ENCODE data around the gene JADE1.

The JADE1 gene

DNA sequence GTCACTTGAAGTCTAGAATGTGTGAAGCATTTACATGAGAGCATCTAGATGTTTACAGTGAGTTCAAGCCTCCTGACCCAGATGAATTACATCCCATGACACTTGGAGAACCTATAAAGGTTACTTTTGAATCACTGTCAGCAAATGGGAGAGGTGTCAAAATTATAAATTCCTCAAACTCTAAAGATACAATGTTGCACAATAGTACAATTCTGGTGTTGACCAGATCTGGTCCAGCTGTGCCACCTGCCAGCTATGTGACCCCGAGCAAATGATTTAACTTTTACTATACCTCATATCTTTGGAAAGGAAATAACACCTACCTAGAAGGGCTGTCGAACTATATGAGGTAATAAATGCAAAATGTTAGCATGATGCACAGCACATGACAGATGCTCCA lies 69.8 kb downstream of the JADE1 start:
- no peak for DNase-seq

GRCh38 chr4:128879971-128880370 lies 70.5 kb downstream of the JADE1 start:
- DNase-seq, result no peak

DNA sequence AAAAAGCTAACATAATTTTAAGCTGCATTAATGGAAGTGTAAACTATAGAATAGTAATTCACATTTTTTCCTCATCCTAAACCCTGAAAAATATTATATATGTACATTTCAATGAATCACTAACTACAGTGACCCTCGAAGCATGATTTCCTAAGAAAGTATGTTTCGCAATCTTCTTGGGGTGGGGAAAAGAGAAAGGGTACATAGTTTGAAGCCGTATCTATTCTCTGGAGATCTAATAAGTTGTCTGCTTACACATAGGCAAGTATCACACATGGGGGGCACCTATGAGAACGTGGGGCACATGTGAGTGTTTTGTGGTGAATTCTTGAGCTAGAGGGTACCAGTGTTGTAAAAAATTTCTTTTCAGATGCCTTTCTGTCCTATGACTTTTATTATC lies 71.2 kb downstream of the JADE1 start:
- DNase-seq, result no peak

DNA sequence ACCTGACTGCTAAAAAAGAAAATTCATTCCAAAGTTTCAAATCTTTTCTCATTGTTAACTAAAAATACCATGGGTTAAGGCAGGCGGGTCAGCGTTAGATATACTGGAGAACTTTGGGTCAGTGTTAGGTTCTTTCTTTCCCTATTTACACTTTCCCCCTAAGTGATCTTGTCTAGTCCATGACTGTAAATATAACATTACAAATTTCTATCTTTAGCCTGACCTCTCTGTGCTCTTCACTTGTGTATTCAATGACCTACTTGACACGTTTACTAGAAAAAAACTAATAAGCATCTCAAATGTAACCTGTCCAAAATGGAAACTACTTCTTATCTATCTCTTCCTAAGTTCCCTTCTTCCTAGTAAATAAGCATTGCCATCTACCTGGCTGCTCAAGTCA lies 95.3 kb downstream of the JADE1 start:
- DNase-seq, result no peak

- no peak for DNase-seq
Observed at GRCh38 chr4:128906581-128906980, 97.1 kb downstream of the JADE1 start.

- DNase-seq, result no peak
Observed at GRCh38 chr4:128907981-128908380, 98.5 kb downstream of the JADE1 start.

DNA sequence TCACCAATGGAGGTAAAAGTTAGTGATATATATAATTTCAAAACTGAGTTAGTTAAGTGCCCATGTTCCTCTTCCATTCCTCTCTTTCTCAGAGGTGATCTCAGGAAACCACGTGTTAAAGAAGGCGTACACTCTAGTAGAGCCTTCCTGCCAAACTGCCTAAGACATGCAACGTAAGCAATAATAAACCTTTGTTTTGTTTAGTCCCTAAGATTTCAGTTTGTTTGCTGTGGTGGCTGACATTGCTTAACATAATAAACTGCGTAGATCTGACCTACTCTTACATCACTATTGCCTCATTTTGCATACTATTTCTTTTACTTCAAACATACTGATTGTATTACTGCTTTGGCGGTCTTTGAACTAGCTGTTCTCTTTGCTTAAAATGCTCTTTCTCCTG lies 99.2 kb downstream of the JADE1 start:
- DNase-seq, result no peak

DNA sequence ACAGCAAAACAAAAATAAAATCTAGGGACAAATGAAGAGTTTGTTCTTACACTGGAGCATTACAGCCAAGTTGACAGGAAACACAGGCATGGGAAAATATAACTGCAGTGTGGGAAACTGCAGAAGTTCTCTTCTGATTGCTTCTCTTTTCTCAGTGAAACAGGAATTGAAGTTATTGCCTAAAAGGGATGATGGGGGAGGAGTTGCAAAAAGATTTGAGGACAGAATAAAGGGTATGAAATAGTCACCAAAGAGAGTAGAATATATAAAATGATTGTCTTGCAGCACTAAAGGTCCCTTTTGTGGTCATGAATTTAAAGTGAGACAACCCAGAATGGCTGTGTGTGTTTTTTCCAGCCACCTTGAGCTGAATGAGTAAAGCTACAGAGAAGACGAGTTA lies 103.7 kb downstream of the JADE1 start:
- no peak for DNase-seq

- DNase-seq, result no peak
Observed at GRCh38 chr4:128915544-128915943, 106.0 kb downstream of the JADE1 start.

GRCh38 chr4:128916832-128917231 lies 107.3 kb downstream of the JADE1 start:
- DNase-seq, result no peak

DNA sequence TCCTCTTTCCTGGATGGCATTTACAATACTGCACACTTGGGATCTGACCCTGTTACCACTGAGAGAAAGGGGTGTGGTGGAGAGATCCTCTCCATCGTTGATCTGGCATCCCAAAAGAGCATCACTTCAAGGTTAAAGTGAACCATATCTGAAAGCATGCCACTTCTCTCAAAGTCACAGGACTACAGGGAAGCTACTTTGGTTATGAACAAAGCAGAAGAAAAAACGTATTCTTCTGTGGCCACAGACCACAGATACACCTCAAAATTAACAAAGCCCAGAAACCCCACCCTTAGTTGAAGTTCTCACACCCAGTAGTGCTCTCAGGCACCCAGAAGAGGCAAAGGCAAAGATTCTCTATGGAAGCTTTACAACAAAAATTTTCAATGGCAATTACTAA lies 108.3 kb downstream of the JADE1 start:
- DNase-seq, result no peak

DNA sequence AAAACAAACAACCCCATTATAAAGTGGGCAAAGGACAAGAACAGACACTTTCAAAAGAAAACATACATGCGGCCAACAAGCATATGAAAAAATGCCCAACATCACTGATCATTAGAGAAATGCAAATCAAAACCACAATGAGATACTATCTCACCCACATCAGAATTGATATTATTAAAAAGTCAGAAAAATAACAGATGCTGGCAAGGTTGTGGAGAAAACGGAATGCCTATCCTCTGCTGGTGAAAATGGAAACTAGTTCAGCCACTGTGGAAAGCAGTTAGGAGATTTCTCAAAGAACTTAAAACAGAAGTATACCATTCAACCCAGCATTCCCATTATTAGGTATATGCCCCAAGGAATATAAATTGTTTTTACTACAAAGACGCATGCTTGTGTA lies 112.5 kb downstream of the JADE1 start:
- DNase-seq, result no peak

Measured in islet precursor cell (in vitro differentiated cells).